Right hindlimb (tissue), 1 donor: ENCODE measurements around the gene CTAGE9.

ENCODE experiments used
- DNase-seq: peaks from one replicate; pipeline ENCODE4 v3.0.0-alpha.2; 2018

Gene CTAGE9

DNA sequence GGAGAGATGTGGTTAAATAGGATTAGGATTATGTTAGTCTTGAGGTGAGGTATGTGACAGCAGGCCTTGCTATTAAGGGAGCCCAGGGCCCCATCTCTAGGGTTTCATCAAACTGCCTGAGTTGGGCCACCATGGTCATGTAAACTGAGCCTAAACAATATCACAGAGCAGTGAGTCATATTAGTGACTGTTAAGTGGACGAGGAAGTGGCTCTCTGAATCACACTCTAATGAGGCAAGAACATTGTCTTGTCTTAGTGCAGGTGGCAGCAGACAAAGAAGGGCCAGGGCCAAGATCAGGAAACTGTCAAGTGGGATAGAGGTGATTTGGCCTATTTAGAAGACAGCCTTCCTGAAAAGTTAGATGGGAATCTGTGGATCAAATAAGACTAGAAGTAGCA lies 50.6 kb downstream of the CTAGE9 start:
- DNase-seq: no peak
